Fibroblast of the conjunctiva (primary cell): Measurements from ENCODE around the gene FHIT.
"Not testable (repeated sequence)": the region's sequence is repeated elsewhere in the genome, so short reads cannot be mapped to it uniquely, and the experiment has no call there.

ENCODE experiments used
- DNase-seq: peaks from one replicate; pipeline ENCODE4 v3.0.0-alpha.2; 2010; ENCODE audit warnings: low read depth

FHIT gene

GRCh38 chr3:61057464-61057863 lies 193.8 kb downstream of the FHIT start:
- no peak for DNase-seq

DNA sequence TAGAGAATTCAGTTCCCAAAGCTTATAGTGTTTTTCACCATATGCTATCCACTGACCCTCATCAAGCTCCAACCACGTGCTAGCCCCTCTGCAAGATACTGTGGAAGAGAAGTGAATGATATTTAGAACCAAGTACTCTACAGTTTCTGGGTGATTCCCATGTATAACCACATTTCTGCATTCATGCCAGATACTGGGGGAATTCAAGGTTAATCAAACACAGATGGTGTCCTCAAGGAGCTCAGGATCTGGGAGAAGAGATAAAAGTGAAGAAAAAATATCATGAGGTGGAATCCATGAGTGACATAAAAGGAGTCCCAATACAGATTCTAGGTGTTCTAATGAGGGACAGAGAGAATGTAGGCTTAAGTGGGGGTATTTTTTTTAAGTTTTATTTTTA lies 195.8 kb downstream of the FHIT start:
- DNase-seq = no peak

- no peak for DNase-seq
These were observed 197.3 kb downstream of the FHIT start for GRCh38 chr3:61053781-61054496.

DNA sequence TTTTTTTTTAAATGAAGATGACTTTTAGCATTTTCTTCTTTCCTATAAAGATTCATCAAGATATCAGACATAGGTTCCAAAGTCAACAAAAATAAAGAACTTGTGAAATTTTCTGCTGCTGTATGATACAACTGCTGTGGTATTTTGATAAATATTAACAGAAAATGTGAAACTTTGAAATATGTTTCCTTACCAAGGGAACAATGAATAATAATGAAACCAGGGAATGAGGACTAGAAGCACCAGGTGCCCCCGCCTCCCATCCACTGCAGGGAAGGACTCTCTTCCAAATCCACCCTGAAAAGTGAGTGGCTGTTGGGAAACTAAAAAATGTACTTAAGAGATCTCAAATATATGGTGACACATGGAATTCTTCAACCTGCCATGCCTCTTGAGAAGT lies 198.4 kb downstream of the FHIT start:
- no peak for DNase-seq

- DNase-seq = no peak
These were observed 199.6 kb downstream of the FHIT start for GRCh38 chr3:61051666-61052065.

DNA sequence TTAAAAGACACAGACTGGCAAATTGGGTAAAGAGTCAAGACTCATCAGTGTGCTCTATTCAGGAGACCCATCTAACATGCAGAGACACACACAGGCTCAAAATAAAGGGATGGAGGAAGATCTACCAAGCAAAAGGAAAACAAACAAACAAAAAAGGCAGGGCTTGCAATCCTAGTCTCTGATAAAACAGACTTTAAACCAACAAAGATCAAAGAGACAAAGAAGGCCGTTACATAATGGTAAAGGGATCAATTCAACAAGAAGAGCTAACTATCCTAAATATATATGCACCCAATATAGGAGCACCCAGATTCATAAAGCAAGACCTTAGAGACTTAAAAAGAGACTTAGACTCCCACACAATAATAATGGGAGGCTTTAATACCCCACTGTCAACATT lies 206.1 kb downstream of the FHIT start:
- not testable (repeated sequence) for DNase-seq

DNA sequence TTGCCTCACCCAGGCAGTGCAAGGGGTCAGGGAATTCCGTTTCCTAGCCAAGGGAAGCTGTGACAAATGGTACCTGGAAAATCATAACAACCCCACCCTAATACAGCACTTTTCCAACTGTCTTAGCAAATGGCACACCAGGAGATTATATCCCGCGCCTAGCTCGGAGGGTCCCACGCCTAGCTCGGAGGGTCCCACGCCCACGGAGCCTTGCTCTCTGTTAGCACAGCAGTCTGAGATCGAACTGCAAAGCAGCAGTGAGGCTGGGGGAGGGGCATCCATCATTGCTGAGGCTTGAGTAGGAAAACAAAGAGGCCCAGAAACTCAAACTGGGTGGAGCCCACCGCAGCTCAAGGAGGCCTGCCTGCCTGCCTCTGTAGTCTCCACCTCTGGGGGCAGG lies 208.1 kb downstream of the FHIT start:
- DNase-seq = no peak

DNA sequence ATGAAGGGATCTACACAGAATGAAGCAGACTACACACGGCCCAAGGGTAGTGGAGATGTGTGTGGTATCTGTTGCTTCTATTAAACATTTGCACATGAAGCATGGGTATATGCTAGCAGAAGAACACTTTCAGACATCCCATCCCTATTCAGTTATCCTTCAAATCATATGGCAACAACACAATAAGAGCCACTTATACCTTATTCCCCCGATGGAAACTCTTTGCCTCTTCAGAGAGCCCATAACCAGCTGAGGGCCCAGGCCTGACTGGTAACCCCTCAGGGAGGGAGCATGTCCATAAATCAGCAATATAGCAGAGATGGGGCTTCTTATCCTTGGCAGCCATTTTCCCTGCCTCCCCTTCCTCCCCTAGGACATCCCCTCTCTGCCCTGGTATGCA lies 210.6 kb downstream of the FHIT start:
- no peak for DNase-seq

GRCh38 chr3:61035573-61035972 lies 215.7 kb downstream of the FHIT start:
- DNase-seq = no peak

DNA sequence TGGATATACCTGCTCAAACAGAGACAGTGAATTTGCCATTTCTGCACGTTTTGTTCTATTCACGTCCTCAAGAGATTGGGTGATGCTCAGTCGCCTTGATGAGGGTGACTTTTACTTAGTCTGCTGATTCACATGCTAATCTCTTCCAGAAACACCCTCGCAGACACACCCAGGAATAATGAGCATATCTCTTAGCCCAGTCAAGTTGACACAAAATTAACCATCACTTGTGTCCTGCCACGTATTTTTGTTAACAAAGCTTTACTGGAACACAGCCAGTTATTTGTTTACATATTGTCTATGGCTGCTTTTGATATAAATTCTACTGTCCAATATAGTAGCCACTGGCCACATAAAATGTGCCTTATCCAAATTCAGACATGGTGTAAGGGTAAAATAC lies 218.3 kb downstream of the FHIT start:
- no peak for DNase-seq

DNA sequence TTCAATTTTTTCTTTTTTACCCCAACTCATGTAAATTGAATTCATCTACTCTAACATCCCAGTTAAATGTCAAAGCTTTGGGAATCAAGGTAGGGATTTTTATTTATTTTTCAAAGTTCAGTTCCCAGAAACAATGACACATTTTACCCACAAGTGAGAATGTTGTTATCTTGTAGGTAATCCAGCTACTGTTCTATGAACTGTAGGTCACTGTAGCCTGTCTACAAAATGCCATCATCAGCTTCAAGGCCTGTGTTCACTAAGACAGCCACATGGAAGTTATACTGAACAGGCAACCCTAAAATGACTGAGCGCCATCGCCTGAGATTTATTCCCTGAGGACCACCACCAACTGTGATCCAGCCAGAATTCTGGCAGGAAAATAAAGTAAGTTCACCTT lies 219.7 kb downstream of the FHIT start:
- no peak for DNase-seq

DNA sequence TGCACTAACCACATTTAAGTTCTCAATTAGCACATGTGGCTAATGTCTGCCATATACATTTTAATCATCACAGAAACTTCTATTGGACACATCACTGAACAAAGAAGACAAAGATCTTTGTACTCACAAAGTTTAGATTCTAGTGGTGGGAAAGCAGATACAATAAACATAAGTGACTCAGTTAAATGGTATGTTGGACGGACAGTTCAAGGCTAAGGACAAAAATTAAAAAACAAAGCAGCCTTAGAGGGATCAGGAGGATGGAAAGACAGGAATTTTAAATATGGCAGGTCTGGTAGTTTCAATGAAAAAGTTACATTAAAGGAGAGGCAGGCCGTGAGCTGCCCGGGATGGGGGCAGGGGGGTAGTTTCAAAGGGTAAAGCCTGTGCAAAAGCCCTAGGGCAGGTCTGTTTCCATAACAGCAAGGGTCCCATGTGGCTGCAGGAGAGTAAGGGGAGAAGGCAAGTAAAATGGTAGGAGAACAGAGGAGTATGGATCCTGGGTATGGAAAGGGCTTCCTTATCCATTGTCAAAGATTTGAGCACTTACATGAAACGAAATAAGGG lies 220.7 kb downstream of the FHIT start:
- DNase-seq = no peak

DNA sequence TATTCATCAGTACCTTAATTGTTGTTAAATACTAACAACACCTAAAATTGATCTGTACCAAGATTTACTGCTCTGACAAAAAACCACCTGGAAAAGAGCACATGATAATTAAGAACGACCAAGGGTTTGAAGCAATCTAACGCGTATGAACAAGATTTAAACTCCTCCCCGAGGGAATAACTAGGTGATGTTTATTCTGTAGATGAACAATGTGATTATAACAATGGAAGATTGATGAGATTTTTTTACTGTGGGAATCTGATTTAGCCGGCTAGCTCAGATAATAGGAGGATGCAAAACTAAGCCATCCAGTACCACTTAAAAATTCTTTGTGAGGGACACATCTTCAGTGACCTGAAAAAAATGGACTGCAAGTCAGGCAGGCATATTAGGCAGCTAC lies 222.1 kb downstream of the FHIT start:
- DNase-seq = no peak

- DNase-seq = no peak
These were observed 232.4 kb downstream of the FHIT start for GRCh38 chr3:61018807-61019206.

DNA sequence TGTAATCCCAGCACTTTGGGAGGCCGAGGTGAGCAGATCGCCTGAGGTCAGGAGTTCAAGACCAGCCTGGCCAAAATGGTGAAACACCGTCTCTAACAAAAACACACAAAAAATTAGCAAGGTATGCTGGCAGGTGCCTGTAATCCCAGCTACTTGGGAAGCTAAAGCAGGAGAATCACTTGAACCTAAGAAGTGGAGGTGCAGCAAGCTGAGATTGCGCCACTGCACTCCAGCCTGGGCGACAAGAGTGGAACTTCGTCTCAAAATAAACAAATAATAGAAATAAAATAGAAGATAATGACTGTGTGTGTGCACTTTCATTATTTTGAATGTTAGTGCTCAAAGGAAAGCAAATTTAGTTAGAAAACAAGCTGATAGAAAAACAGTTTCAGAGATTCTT lies 234.2 kb downstream of the FHIT start:
- DNase-seq = not testable (repeated sequence)

GRCh38 chr3:61015859-61016258 lies 235.4 kb downstream of the FHIT start:
- no peak for DNase-seq

DNA sequence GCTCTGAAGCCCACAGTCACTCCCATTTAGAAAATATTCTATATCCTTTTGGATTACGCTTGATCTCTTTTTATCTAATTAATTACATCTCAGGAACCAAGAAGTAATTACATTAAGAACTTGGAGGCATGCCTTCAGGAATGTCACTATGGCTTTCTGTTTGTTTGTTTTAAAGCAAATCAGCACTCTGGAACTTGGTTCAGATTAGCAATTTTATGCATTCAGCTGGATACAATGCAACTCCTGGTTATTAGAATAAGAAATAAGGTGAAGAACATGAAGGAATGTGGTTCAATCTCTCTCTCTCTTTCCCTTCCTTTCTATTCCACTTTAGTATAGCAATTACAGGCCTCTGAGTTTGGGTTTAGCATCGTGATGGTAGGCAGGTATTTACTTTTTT lies 235.8 kb downstream of the FHIT start:
- no peak for DNase-seq

- DNase-seq = no peak
These were observed 242.3 kb downstream of the FHIT start for GRCh38 chr3:61008998-61009380.

- DNase-seq = no peak
These were observed 242.9 kb downstream of the FHIT start for GRCh38 chr3:61008153-61008997.

DNA sequence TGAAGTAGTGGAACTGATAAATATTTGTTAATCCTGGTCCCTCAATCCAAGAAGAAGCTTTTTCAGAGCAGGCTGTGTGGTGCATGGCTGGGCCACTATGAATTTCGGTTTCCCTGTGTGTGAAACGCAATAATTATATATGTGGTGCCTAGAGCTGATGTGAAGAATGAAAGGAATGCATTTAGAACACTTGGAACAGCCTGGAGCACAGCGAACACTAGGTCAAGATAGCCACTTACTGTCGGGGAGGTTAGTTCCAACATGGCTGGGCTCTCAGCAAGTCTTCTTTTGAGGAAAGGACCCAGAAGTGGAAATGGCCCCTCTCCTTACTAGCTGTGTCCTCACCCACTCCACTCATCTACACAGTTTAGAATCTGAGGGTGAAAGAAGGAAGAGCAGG lies 245.7 kb downstream of the FHIT start:
- DNase-seq = no peak

GRCh38 chr3:60998858-60999257 lies 252.4 kb downstream of the FHIT start:
- peak; percentile 34 for DNase-seq

GRCh38 chr3:60992395-60992794 lies 258.9 kb downstream of the FHIT start:
- no peak for DNase-seq

DNA sequence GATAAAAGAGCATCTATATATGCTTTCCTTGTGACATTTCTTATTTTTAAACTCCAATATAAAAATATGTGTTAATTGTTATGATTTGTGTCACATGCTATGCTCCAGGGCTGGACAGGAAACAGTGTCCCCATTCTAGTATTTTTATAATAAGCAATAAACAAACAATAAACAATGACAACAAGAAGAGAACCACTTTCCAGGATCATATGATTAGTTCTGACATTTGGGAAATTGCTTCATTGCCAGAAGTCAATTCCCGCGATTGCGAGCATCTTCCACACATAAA lies 260.9 kb downstream of the FHIT start:
- no peak for DNase-seq
